Measurements from ENCODE around the gene CNKSR3.

DNA sequence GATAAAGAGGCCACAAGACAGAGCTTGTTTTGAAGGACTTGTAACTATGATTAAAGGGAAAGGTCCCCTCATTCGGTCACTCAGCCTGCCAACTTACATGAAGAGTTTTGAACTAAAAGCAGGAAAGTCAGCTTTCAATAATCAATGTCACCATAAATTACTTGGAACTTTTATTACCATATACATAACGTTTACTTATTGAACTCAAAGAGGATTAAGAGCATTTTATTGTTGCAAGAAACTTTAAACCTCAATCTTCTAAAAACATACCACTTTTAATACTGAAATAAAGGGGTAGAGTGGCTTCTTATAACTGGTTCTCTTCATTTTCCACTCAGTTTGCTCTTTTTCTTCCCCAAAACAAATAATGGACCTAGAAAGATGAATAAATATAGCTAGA is 65.1 kb downstream of the CNKSR3 start:
- TF ChIP-seq, protein P1, sequence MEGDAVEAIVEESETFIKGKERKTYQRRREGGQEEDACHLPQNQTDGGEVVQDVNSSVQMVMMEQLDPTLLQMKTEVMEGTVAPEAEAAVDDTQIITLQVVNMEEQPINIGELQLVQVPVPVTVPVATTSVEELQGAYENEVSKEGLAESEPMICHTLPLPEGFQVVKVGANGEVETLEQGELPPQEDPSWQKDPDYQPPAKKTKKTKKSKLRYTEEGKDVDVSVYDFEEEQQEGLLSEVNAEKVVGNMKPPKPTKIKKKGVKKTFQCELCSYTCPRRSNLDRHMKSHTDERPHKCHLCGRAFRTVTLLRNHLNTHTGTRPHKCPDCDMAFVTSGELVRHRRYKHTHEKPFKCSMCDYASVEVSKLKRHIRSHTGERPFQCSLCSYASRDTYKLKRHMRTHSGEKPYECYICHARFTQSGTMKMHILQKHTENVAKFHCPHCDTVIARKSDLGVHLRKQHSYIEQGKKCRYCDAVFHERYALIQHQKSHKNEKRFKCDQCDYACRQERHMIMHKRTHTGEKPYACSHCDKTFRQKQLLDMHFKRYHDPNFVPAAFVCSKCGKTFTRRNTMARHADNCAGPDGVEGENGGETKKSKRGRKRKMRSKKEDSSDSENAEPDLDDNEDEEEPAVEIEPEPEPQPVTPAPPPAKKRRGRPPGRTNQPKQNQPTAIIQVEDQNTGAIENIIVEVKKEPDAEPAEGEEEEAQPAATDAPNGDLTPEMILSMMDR (conservative IDR thresholded peaks at IDR 0.05) = no peak
- no peak for TF ChIP-seq ZFX (IDR thresholded peaks at IDR 0.05)

All from C4-2B (cell line).